Stimulated activated CD4-positive, alpha-beta T cell treated with anti-CD3 and anti-CD28 coated beads, Interleukin-12 subunit alpha, Interleukin-12 subunit beta, amount 100 ng/mL, for 24 hours (primary cell): ENCODE measurements around the gene COX8C.
"Not testable (repeated sequence)": the region's sequence is repeated elsewhere in the genome, so short reads cannot be mapped to it uniquely, and the experiment has no call there.

Source experiments
- DNase-seq, 2 experiments: peaks; one replicate each; pipeline ENCODE4 v3.0.0-alpha.2; 2020; ENCODE audit warnings: low read depth in 2 of 2

Gene COX8C

DNA sequence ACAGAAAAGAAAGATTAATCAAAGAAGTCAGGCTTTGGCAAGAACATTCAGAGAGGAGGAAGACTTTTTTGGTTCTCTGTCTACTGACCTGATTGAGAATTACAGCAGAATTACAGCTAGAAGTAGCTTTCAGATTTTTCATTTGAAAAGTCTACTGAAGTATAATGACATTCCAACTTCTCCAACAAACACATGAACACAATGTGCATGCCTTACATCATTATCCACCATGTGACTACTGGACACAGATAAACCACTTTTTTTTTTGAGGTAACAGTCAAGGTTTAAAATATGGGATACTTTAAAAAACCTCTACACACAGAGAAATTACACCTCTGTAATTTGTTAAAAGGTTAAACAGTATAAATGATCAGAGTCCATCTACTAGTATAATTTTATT is 26.5 kb upstream of the COX8C start:
- DNase-seq, result no peak

- DNase-seq, result no peak
Measured at GRCh38 chr14:93322929-93323599, 23.9 kb upstream of the COX8C start.

GRCh38 chr14:93323600-93324174 is 23.3 kb upstream of the COX8C start:
- no peak for DNase-seq

DNA sequence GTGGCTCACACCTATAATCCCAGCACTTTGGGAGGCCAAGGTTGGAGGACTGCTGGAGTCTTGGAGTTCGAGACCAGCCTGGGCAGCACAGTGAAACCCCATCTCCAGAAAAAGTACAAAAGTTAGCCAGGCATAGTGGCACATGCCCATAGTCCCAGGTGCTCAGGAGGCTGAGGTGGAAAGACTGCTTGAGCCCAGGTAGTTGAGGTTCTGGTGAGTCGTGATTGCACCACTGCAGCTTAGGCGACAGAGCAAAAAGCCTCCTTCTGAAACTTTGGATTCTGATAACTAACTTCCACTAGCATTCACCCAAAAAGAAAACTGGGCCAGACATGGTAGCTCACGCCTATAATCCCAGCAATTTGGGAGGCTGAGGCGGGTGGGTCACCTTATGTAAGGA is 20.8 kb upstream of the COX8C start:
- DNase-seq, result no peak

GRCh38 chr14:93328546-93328945 is 18.4 kb upstream of the COX8C start:
- DNase-seq, result no peak

- DNase-seq, result no peak
Measured at GRCh38 chr14:93329965-93330608, 16.9 kb upstream of the COX8C start.

- no peak for DNase-seq
Measured at GRCh38 chr14:93330609-93331000, 16.4 kb upstream of the COX8C start.

DNA sequence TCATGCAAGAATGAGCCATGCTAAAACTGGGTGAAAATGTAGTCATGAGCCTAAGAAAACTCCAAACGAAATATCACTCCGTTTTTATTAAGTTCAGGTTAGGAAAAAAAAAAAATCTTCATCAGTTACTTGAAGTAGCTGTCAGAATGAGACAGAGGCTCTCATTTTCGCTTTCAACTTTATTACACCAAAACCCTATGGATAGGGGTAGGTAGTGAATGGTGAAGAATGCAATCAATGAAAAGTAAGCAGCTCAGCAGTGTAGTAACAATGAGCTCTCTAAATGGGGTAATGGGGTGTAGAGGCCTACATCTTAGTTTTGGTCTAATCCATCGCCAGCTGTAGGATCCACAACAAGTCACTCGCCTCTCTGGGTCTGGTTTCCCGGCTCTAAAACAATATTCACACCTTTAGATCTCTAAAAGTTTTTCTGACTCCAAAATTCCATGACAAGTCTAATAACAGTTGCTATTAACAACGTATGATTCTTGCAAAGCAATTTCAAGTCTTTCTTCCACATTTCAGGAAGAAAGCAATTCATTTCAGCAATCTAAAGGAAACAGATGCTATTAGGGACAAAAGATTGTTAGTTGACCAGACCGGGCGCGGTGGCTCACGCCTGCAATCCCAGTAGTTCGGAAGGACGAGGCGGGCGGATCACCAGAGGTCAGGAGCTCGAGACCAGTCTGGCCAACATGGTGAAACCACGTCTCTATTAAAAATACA is 15.8 kb upstream of the COX8C start:
- DNase-seq, result no peak

GRCh38 chr14:93331728-93332396 is 15.1 kb upstream of the COX8C start:
- no peak for DNase-seq

DNA sequence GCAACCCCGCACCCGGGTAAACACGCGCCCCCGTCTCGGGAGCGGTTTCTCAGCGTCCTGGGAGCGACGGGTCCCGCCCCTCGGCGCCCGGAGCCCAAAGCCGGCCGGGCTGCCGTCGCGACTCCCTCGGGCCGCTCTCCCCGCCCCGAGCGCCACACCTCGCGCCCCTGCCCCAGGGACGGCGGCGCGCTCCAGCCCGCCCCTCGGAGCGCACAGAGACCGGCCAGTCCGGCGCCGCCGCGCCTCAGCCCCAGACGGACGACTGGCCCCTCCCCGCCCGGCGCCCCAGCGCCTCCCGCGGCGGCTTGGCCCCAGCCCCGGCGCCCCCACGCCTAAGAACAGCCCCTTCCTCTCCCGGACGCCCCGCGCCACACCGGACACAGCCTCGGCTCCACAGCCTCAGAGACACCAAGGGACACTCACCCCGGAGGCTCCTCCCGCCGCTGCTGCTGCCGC is 14.6 kb upstream of the COX8C start:
- DNase-seq, result peak in 1 of 2 experiments; percentile 23

DNA sequence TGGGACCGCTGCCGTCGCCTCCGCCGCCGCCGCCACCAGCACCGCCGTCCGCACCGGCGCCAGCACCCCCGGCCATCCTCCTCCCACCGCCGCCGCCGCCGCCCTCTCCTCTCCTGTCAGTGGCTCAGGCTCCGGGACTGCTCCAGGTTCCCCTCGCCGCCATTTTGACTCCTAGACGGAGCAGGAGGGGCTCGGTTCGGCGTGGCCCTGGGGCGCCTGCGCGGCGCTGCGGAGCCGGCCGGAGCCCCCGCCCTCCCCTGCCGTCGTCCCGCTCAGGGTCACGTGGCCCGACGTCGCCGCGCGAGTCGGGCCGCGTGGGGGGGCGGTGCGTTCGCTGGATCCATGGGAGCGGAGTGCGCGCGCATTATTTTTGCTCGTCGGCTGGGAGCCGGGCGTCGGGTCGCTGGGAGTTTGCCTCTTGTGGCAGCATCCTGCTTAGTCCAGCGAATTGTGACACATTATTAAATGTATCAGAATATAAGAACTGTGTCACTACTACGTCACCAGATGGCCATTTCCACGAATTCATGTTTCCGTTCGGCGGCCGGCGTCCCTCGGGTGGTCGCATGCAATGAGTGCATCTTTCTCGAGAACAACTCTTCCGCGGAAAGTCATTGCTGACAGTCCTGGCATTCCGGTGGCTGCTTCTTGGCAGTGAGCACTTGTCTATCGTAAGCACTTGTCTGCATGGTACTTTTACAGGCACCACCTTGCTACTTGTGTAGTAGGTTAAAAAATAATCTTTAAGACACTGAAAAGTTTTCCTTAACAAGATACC is 13.9 kb upstream of the COX8C start, which contains the start of gene BTBD7:
Gene BTBD7 (minus strand): TSS at position 184 of the 778 bp plus-strand sequence. CDS start 36,985 bp downstream, outside the sequence.
- peak; percentile 89 to 91 for DNase-seq

DNA sequence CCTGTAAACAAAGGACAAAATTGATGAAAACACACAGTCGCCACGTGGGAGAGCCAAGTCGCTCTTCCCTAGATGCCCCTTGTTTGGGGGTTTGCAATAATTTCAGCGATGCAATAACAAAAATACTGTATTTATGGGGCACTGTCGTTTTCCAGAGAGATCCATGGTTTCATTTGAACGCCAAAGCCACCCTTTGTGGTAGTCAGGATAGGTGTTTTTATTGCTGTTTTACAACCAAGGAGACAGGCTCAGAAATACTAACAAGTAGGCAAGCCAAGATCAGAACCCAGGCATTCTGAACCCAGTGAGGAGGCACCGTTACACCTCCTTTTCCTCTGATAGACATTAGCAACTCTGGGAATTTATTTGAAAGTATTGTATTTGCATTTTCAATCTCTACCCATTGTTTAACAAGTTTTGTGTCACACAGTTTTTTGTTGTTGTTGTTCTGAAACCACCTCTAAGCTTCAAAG is 13.3 kb upstream of the COX8C start:
- DNase-seq, result no peak

DNA sequence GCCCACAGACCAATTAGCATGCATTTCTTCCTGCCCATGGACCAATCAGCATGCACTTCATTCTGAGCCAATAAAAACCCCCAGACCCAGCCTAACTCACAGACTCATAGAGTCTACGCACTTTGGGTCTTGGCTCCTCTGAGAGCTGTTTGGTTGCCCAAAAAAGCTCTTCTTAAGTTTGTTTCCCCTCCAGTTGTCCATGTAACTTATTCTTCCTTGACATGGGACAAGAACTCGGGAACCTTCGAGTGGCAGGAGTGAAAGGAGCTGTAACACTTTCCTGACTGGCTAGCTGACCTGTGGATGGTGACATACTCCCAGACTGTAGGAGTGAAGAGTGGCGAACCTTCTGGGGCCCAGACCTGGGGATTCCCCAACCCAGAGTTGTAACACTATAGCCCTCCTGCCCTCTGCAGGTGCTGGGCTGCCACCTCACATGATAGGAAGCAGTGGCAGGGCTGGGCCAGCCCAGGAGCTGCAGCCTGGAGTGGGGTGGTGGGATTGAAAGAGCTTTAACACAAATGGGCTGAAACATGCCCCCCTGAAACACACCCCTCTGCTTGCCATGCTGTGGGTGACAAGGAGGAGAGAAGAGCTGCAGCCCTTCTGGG is 9.7 kb upstream of the COX8C start:
- no peak for DNase-seq

GRCh38 chr14:93337884-93338283 is 9.1 kb upstream of the COX8C start:
- no peak for DNase-seq

- DNase-seq, result no peak
Measured at GRCh38 chr14:93343266-93343665, 3.7 kb upstream of the COX8C start.

GRCh38 chr14:93343797-93344196 is 3.2 kb upstream of the COX8C start:
- no peak for DNase-seq

GRCh38 chr14:93347850-93348249 is 868 bp downstream of the COX8C start:
- no peak for DNase-seq

- DNase-seq, result no peak
Measured at GRCh38 chr14:93348292-93348691, 1.3 kb downstream of the COX8C start.

GRCh38 chr14:93354873-93355272 is 7.9 kb downstream of the COX8C start:
- DNase-seq, result not testable (repeated sequence)

DNA sequence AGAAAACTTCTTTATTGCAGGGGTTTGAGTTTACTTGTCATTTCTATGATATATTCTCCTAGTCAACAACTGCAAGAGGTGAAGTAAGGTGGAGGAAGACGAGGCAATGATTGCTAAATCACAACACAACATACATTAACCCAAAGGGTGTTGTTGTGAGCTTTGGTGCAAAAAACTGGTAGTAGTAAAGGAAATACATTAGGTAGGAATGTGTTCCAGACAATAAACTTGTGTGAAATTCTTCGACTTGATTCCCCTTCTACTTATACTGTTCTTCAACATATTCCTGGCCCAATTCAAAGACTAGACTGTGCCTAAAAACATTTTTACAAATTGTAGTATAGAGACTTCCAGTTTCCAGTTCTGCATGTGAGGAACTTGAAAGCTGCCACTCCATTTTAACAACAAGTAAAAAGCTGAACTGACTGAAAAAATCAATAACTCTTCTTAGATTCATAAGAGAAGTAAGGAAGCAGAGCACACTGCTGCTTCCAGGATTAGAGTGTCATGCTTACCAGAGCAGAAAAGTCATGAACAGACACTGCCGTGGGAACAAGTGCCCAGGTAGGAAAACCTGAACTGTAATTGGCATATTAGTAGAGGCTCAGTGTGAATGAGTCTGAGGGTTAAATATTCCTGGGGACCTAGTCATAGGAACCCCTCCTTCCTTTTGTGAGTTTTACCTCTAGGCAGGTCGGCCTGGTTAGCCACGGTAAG is 22.2 kb downstream of the COX8C start:
- no peak for DNase-seq
